K562 (cell line): Measurements from ENCODE around the gene XIRP2. TPM values are rescaled to one million over a fixed set of nuclear protein-coding genes. Genes with fewer than 3 reads are reported as not detected.
"Not testable (repeated sequence)": the region's sequence is repeated elsewhere in the genome, so short reads cannot be mapped to it uniquely, and the experiment has no call there.

Experiments used
- ATAC-seq: fragments of 200-7000 bp; cut with Tn5 transposase; 3 replicates; pipeline ENCODE4 v1.9.1; 2020; ENCODE audit warnings: moderate library complexity
- BruUV-seq: library from RNA; stranded (reverse); fragments of 400-500 nt; replicated peaks from 2 replicates; lab custom pipeline; 2021; lab: Mats Ljungman, UMichigan
- CTCF ChIA-PET: fragments of 300-600 bp; formaldehyde crosslinking; extraction: SDS; loops from one replicate; lab custom pipeline; 2021; ENCODE audit warnings: low intra/inter-chr PET ratio; lab: Yijun Ruan, JAX
- POLR2A ChIA-PET: fragments of 300-600, 350-650 bp; sonication (Branson Sonifier 250); formaldehyde crosslinking; extraction: SDS; loops from one replicate; lab custom pipeline; 2021; ENCODE audit warnings: antibody characterized with exemption, inconsistent platforms; lab: Yijun Ruan, JAX
- DNase-seq, 4 experiments: peaks; one replicate each; pipeline versions ENCODE4 v3.0.0 to v3.0.0-alpha.2; 2011 to 2018; ENCODE audit warnings: low spot score in 3 of 4, mixed read lengths in 3 of 4; ENCODE audit errors: extremely low read depth in 1 of 4
- FAIRE-seq: peaks from 2 replicates; lab custom pipeline; 2011; peaks lifted over from hg19 to GRCh38; lab: Jason Lieb, UNC
- H2AFZ ChIP-seq: 2 replicates; pipeline ENCODE4 v1.6.0; 2011; ENCODE audit warnings: low read depth, low read length, control low read depth, inconsistent platforms
- H3K27ac ChIP-seq: fragments of 200-600 bp; 3 replicates; pipeline ENCODE4 v1.8.0; 2011; ENCODE audit warnings: low read depth, mild to moderate bottlenecking, control low read depth, inconsistent platforms, low read length, moderate library complexity, mixed read lengths; ENCODE audit errors: extremely low read depth
- H3K27me3 ChIP-seq, 2 experiments: fragments of 300-600 bp in 1 of 2; 2 replicates in 1 of 2; 3 replicates in 1 of 2; pipeline versions ENCODE4 v1.6.0 to v1.8.0; 2011; ENCODE audit warnings: inconsistent platforms in 2 of 2, low read length in 2 of 2, mild to moderate bottlenecking in 1 of 2, mixed read lengths in 1 of 2, moderate library complexity in 1 of 2; ENCODE audit not compliant: control insufficient read depth in 2 of 2, insufficient read depth in 2 of 2
- H3K36me3 ChIP-seq: fragments of 300-600 bp; 3 replicates; pipeline ENCODE4 v1.8.0; 2011; ENCODE audit warnings: mild to moderate bottlenecking, low read length, inconsistent platforms; ENCODE audit not compliant: control insufficient read depth, insufficient read depth
- H3K4me1 ChIP-seq, 2 experiments: fragments of 200-600 bp in 1 of 2; replicated peaks in 1 of 2; 2 replicates in 1 of 2; 3 replicates in 1 of 2; pipeline versions ENCODE4 v1.5.1 to v1.8.0; 2011; ENCODE audit warnings: inconsistent platforms in 2 of 2, low read length in 2 of 2, mild to moderate bottlenecking in 1 of 2, mixed read lengths in 1 of 2, moderate library complexity in 1 of 2; ENCODE audit not compliant: control insufficient read depth in 2 of 2, insufficient read depth in 2 of 2
- H3K4me2 ChIP-seq: 2 replicates; pipeline ENCODE4 v1.6.1; 2011; ENCODE audit warnings: low read length, control low read depth, inconsistent platforms, mixed read lengths; ENCODE audit not compliant: insufficient read depth
- H3K4me3 ChIP-seq: fragments of 200-600 bp; sonication (generic), shearing (Covaris generic); 2 replicates; pipeline ENCODE4 v1.5.1; 2016; ENCODE audit warnings: control low read depth, inconsistent platforms
- H3K79me2 ChIP-seq: fragments of 200-600 bp; 3 replicates; pipeline ENCODE4 v1.8.0; 2011; ENCODE audit warnings: low read length, inconsistent platforms; ENCODE audit not compliant: control insufficient read depth, insufficient read depth
- H3K9ac ChIP-seq, 2 experiments: 2 replicates each; pipeline versions ENCODE4 v1.6.0 to v1.6.1; 2011; ENCODE audit warnings: low read depth in 2 of 2, low read length in 2 of 2, control low read depth in 1 of 2, inconsistent platforms in 1 of 2, mild to moderate bottlenecking in 1 of 2, mixed read lengths in 1 of 2; ENCODE audit not compliant: insufficient read depth in 1 of 2
- H3K9me1 ChIP-seq: one replicate; pipeline ENCODE4 v1.6.0; 2011; ENCODE audit warnings: inconsistent platforms, mild to moderate bottlenecking, low read length, moderate library complexity; ENCODE audit not compliant: control insufficient read depth, insufficient read depth
- H3K9me3 ChIP-seq: replicated peaks from 2 replicates; pipeline ENCODE4 v1.5.1; 2011; ENCODE audit warnings: low read depth, low read length, inconsistent platforms; ENCODE audit not compliant: control insufficient read depth, insufficient read depth
- H4K20me1 ChIP-seq: replicated peaks from 2 replicates; pipeline ENCODE4 v1.6.1; 2011; ENCODE audit warnings: low read length, inconsistent platforms, mixed read lengths; ENCODE audit not compliant: control insufficient read depth, insufficient read depth
- ASH1L ChIP-seq: fragments of 450-650 bp; IDR thresholded peaks from 2 replicates; pipeline ENCODE4 v1.6.1; 2018; ENCODE audit warnings: borderline replicate concordance, mild to moderate bottlenecking, low read depth; ENCODE audit not compliant: partially characterized antibody
- BRD4 ChIP-seq: fragments of 200-600 bp; sonication (generic); IDR thresholded peaks from 2 replicates; pipeline ENCODE4 v1.6.1; 2017; ENCODE audit warnings: inconsistent platforms
- CSDE1 ChIP-seq, 2 experiments: fragments of 450-650 bp; IDR thresholded peaks; 2 replicates each; pipeline ENCODE4 v1.6.1; 2016; ENCODE audit warnings: mild to moderate bottlenecking in 1 of 2
- NKRF ChIP-seq: fragments of 450-650 bp; IDR thresholded peaks from 2 replicates; pipeline ENCODE4 v1.6.1; 2016; ENCODE audit warnings: borderline replicate concordance
- PBX2 ChIP-seq, 2 experiments: IDR thresholded peaks in 1 of 2; conservative IDR thresholded peaks in 1 of 2; 2 replicates each; pipeline ENCODE4 v1.6.1; 2016; ENCODE audit warnings: low read depth in 2 of 2, mild to moderate bottlenecking in 1 of 2, missing compliant biosample characterization in 1 of 2, missing genetic modification characterization in 1 of 2, moderate library complexity in 1 of 2
- POLR2A ChIP-seq: fragments of 450-650 bp; conservative IDR thresholded peaks from 2 replicates; pipeline ENCODE4 v1.6.1; 2016
- RFX7 ChIP-seq: fragments of 250-450 bp; sonication (Bioruptor Pico); IDR thresholded peaks from 2 replicates; pipeline ENCODE4 v1.5.1; 2021; ENCODE audit warnings: mild to moderate bottlenecking
- STAT5A ChIP-seq: IDR thresholded peaks from 2 replicates; pipeline ENCODE4 v1.6.1; 2012; ENCODE audit warnings: low read length, inconsistent platforms, borderline replicate concordance
- TOE1 ChIP-seq, 2 experiments: fragments of 450-650 bp in 1 of 2; sonication (generic) in 1 of 2; formaldehyde crosslinking in 1 of 2; IDR thresholded peaks; 2 replicates each; pipeline versions ENCODE4 v1.7.1 to v1.8.0; 2016 to 2022; ENCODE audit warnings: borderline replicate concordance in 2 of 2, mild to moderate bottlenecking in 2 of 2, antibody characterized with exemption in 1 of 2, inconsistent platforms in 1 of 2, low read depth in 1 of 2, missing genetic modification reagents in 1 of 2, moderate library complexity in 1 of 2
- ZFP36 ChIP-seq: fragments of 150-350 bp; IDR thresholded peaks from 2 replicates; pipeline ENCODE4 v1.6.1; 2018; ENCODE audit warnings: low read length, low read depth; ENCODE audit not compliant: partially characterized antibody
- ZNF444 ChIP-seq: fragments of 250-450 bp; sonication (Bioruptor Pico); IDR thresholded peaks from 2 replicates; pipeline ENCODE4 v1.4.0; 2020; ENCODE audit warnings: mild to moderate bottlenecking, moderate library complexity
- ZNF79 ChIP-seq: fragments of 250-450 bp; sonication (Bioruptor Pico); IDR thresholded peaks from 2 replicates; pipeline ENCODE4 v1.4.0; 2020; ENCODE audit warnings: low read depth, mild to moderate bottlenecking, moderate library complexity
- WGBS: fragments of 100-300 bp; shearing (Covaris generic); methylation state at CpG from one replicate; pipeline ENCODE4 v1.1.6; 2016; ENCODE audit warnings: low coverage, mixed read lengths; ENCODE audit not compliant: insufficient coverage; ENCODE audit errors: missing lambda C conversion rate; 5-methylcytosine and 5-hydroxymethylcytosine counted together
- in situ Hi-C: fragments of 300-500 bp; cut with MboI; formaldehyde crosslinking; loops from 4 replicates; pipeline ENCODE4 v1.15.0; 2018; ENCODE audit warnings: inconsistent platforms, mixed read lengths
- intact Hi-C: fragments of 100-400 bp; cut with micrococcal nuclease; formaldehyde crosslinking; loops from 2 replicates; pipeline ENCODE4 v1.14.2; 2022
- polyA plus RNA-seq, 8 experiments: library from polyadenylated mRNA; depleted of rRNA in 4 of 8; stranded (reverse) in 5 of 8; unstranded in 3 of 8; fragments of >200 nt; fragmentation: Nextera tagmentation in 2 of 8; fragmentation: Illumina TruSeq in 1 of 8; extraction: Ambion mirVana in 2 of 8; extraction: Trizol in 1 of 8; gene quantifications; 2 replicates each; pipeline versions ENCODE4 v1.2.1 to v1.2.3, GENCODE V29; 2011 to 2014; ENCODE audit warnings: inconsistent platforms in 1 of 8, missing spikeins in 1 of 8
- total RNA-seq, 7 experiments: library from RNA; depleted of rRNA in 6 of 7; stranded (reverse); fragments of >200 nt in 6 of 7; fragmentation: Illumina TruSeq in 2 of 7; extraction: Trizol in 2 of 7; gene quantifications; 2 replicates each; pipeline versions ENCODE4 v1.2.1 to v1.2.3, GENCODE V29; 2011 to 2021; ENCODE audit warnings: low replicate concordance in 1 of 7

Gene XIRP2
- total and polyA plus RNA-seq, 9 of the 15 experiments (the other 6 are each of a cell fraction or from before 2014, with no cell fraction given) = 0.04 to 0.10 (median 0.04) TPM; not detected in 2

GRCh38 chr2:167268245-167268644 lies 380.0 kb downstream of the XIRP2 start:
- 0% methylated on average over 2 of the region's 2 CpGs for WGBS
- H2AFZ ChIP-seq, H3K4me1 ChIP-seq, POLR2A ChIA-PET, in situ Hi-C loops, H3K36me3 ChIP-seq, H3K9me1 ChIP-seq, H3K27ac ChIP-seq, ATAC-seq, H3K4me3 ChIP-seq, H3K9me3 ChIP-seq, CTCF ChIA-PET, H3K27me3 ChIP-seq, intact Hi-C loops, H3K4me2 ChIP-seq, FAIRE-seq, H3K9ac ChIP-seq, DNase-seq, BruUV-seq, H4K20me1 ChIP-seq, H3K79me2 ChIP-seq: not testable (repeated sequence)
- peak; percentile 46 for TF ChIP-seq ZFP36

- FAIRE-seq (no peak), DNase-seq (no peak), ATAC-seq (no peak)
- Histone ChIP-seq H4K20me1 (no peaks in the 10 kb centered on the region), H3K9ac (no peak overlapping the region), H3K9me3 (no peaks in the 10 kb centered on the region; the same call in 1 of the 2 replicates), H3K27ac (no peak overlapping the region), H3K4me3 (no peak overlapping the region), H3K27me3 (no peaks in the 10 kb centered on the region), H3K4me2 (no peak overlapping the region), H3K4me1 (no peaks in the 10 kb centered on the region), H3K79me2 (no peaks in the 10 kb centered on the region), H2AFZ (no peak overlapping the region), H3K36me3 (no peaks in the 10 kb centered on the region), H3K9me1 (no peaks in the 10 kb centered on the region)
- BruUV-seq = no TSS peak
- intact Hi-C loops = no loop called here
- POLR2A ChIA-PET = no interaction called here
- CTCF ChIA-PET = no interaction called here
- WGBS = 3% methylated on average over 3 of the region's 3 CpGs
- no peak for TF ChIP-seq CSDE1 (IDR thresholded peaks at IDR 0.05)
- TF ChIP-seq POLR2A = no peak
- no peak for TF ChIP-seq ASH1L
- no peak for TF ChIP-seq BRD4
- no peak for TF ChIP-seq ZNF79 (CRISPR knock-in tag)
- no peak for TF ChIP-seq STAT5A
- no peak for TF ChIP-seq RFX7 (CRISPR knock-in tag)
- TF ChIP-seq TOE1 (IDR thresholded peaks at IDR 0.05; ENCODE audit: borderline replicate concordance) = no peak
- no peak for TF ChIP-seq TOE1 (CRISPR knock-in tag; IDR thresholded peaks at IDR 0.05; ENCODE audit: borderline replicate concordance, low read depth)
- TF ChIP-seq NKRF = no peak
- TF ChIP-seq ZNF444 (CRISPR knock-in tag) = no peak
- no peak for TF ChIP-seq PBX2 (CRISPR knock-in tag; IDR thresholded peaks at IDR 0.05; ENCODE audit: low read depth)
- no peak for TF ChIP-seq PBX2 (tag; conservative IDR thresholded peaks at IDR 0.05; ENCODE audit: low read depth)
- in situ Hi-C loops = no loop called here
These were observed 383.7 kb downstream of the XIRP2 start for GRCh38 chr2:167271932-167272331.
